Vagina (tissue), 2 donors: ENCODE results near the gene FOXP2. TPM values are rescaled to one million over a fixed set of nuclear protein-coding genes. Genes with fewer than 3 reads are reported as not detected.
"Not testable (repeated sequence)": the region's sequence is repeated elsewhere in the genome, so short reads cannot be mapped to it uniquely, and the experiment has no call there.

Experiments
- DNase-seq, 2 donors: peaks; one replicate each; pipeline ENCODE4 v3.0.0-alpha.2; 2017; ENCODE audit errors: extremely low spot score in 2 of 2
- H3K27ac ChIP-seq: fragments of 200-600 bp; sonication (generic); one replicate; pipeline ENCODE4 v1.5.1; 2019
- H3K27me3 ChIP-seq: fragments of 200-600 bp; sonication (generic); one replicate; pipeline ENCODE4 v1.5.1; 2019
- H3K36me3 ChIP-seq, 2 donors: fragments of 200-600 bp; sonication (generic); one replicate each; pipeline ENCODE4 v1.5.1; 2017 to 2019
- H3K4me1 ChIP-seq: fragments of 200-600 bp; sonication (generic); one replicate; pipeline ENCODE4 v1.5.1; 2019
- H3K4me3 ChIP-seq, 2 donors: fragments of 200-600 bp; sonication (generic); 1 replicate in 1 of 2; 2 replicates in 1 of 2; pipeline ENCODE4 v1.5.1; 2016 to 2019
- H3K9me3 ChIP-seq: fragments of 200-600 bp; sonication (generic); one replicate; pipeline ENCODE4 v1.5.1; 2019
- CTCF ChIP-seq, 3 experiments: fragments of 450-650 bp in 2 of 3; fragments of 200-600 bp in 1 of 3; sonication (generic) in 1 of 3; IDR thresholded peaks; one replicate each; pipeline ENCODE4 v1.5.1; 2017 to 2019; ENCODE audit warnings: antibody characterized with exemption in 3 of 3, mild to moderate bottlenecking in 2 of 3, moderate library complexity in 2 of 3
- POLR2A ChIP-seq, 2 donors: fragments of 450-650 bp; IDR thresholded peaks; one replicate each; pipeline ENCODE4 v1.6.1; 2017; ENCODE audit warnings: antibody characterized with exemption in 2 of 2, mild to moderate bottlenecking in 2 of 2, moderate library complexity in 2 of 2
- POLR2AphosphoS5 ChIP-seq, 2 donors: sonication (generic); formaldehyde crosslinking; IDR thresholded peaks; one replicate each; pipeline ENCODE4 v1.9.0; 2017; ENCODE audit warnings: antibody characterized with exemption in 2 of 2, mild to moderate bottlenecking in 2 of 2, low read depth in 1 of 2; ENCODE audit not compliant: insufficient read depth in 1 of 2
- intact Hi-C: fragments of 100-400 bp; cut with DNase I; formaldehyde crosslinking; loops from one replicate; pipeline ENCODE4 v1.15.1; 2023
- total RNA-seq: library from RNA; depleted of rRNA; stranded (reverse); fragments of >200 nt; gene quantifications from one replicate; pipeline ENCODE4 v1.2.3, GENCODE V29; 2016

FOXP2 gene
- total RNA-seq, 1 donor from 2014 or later, result 29.7 TPM

GRCh38 chr7:114502454-114503254 lies 88.0 kb downstream of the FOXP2 start:
- TF ChIP-seq CTCF (IDR thresholded peaks at IDR 0.05) (no peak), POLR2AphosphoS5 (IDR thresholded peaks at IDR 0.05; ENCODE audit: insufficient read depth in 1 of 2, low read depth in 1 of 2) (no peak), POLR2A (IDR thresholded peaks at IDR 0.05) (no peak)
- Histone ChIP-seq H3K9me3 (no peaks in the 10 kb centered on the region), H3K36me3 (no peaks in the 10 kb centered on the region), H3K27ac (no peak overlapping the region), H3K27me3 (no peaks in the 10 kb centered on the region), H3K4me3 (no peak overlapping the region), H3K4me1 (no peaks in the 10 kb centered on the region)
- DNase-seq, result no peak
- intact Hi-C loops, result no loop called here

- H3K36me3 ChIP-seq, result no peaks in the 10 kb centered on the region
- no peaks in the 10 kb centered on the region for H3K4me1 ChIP-seq
- no peak for DNase-seq
- H3K27me3 ChIP-seq, result no peaks in the 10 kb centered on the region
- no peaks in the 10 kb centered on the region for H3K9me3 ChIP-seq
- no peak for TF ChIP-seq POLR2AphosphoS5 (IDR thresholded peaks at IDR 0.05; ENCODE audit: insufficient read depth in 1 of 2, low read depth in 1 of 2)
- no peak for TF ChIP-seq CTCF (IDR thresholded peaks at IDR 0.05)
- TF ChIP-seq POLR2A (IDR thresholded peaks at IDR 0.05), result no peak
- no peak overlapping the region for H3K4me3 ChIP-seq
- intact Hi-C loops, result no loop called here
- no peak overlapping the region for H3K27ac ChIP-seq
Measured at GRCh38 chr7:114504586-114504985, 90.0 kb downstream of the FOXP2 start.

- intact Hi-C loops, result no loop called here
- Histone ChIP-seq H3K27me3 (no peaks in the 10 kb centered on the region), H3K4me1 (no peaks in the 10 kb centered on the region), H3K9me3 (no peaks in the 10 kb centered on the region), H3K4me3 (no peak overlapping the region), H3K27ac (no peak overlapping the region), H3K36me3 (no peaks in the 10 kb centered on the region)
- no peak for DNase-seq
- no peak for TF ChIP-seq CTCF (IDR thresholded peaks at IDR 0.05)
- TF ChIP-seq POLR2AphosphoS5 (IDR thresholded peaks at IDR 0.05; ENCODE audit: insufficient read depth in 1 of 2, low read depth in 1 of 2), result no peak
- TF ChIP-seq POLR2A (IDR thresholded peaks at IDR 0.05), result no peak
Measured at GRCh38 chr7:114507381-114507780, 92.8 kb downstream of the FOXP2 start.

- no peak overlapping the region for H3K27ac ChIP-seq
- no peaks in the 10 kb centered on the region for H3K36me3 ChIP-seq
- H3K4me1 ChIP-seq, result no peaks in the 10 kb centered on the region
- H3K9me3 ChIP-seq, result no peaks in the 10 kb centered on the region
- no peak overlapping the region for H3K4me3 ChIP-seq
- DNase-seq, result no peak
- no peaks in the 10 kb centered on the region for H3K27me3 ChIP-seq
- intact Hi-C loops, result no loop called here
- TF ChIP-seq POLR2AphosphoS5 (IDR thresholded peaks at IDR 0.05; ENCODE audit: insufficient read depth in 1 of 2, low read depth in 1 of 2) (no peak), POLR2A (IDR thresholded peaks at IDR 0.05) (no peak), CTCF (IDR thresholded peaks at IDR 0.05) (no peak)
Measured at GRCh38 chr7:114508086-114508485, 93.5 kb downstream of the FOXP2 start.

GRCh38 chr7:114510824-114511223 lies 96.2 kb downstream of the FOXP2 start:
- H3K9me3 ChIP-seq, H3K27ac ChIP-seq, H3K27me3 ChIP-seq, intact Hi-C loops, H3K4me3 ChIP-seq, H3K4me1 ChIP-seq, DNase-seq, H3K36me3 ChIP-seq: not testable (repeated sequence)
